H1 (cell line): Measurements from ENCODE around the gene DUSP1. TPM values are rescaled to one million over a fixed set of nuclear protein-coding genes. Genes with fewer than 3 reads are reported as not detected.

Source experiments
- CTCF ChIA-PET: fragments of 300-600 bp; sonication (Branson Sonifier 250); formaldehyde crosslinking; loops from one replicate; lab custom pipeline; 2021; ENCODE audit not compliant: partially characterized antibody; lab: Charles Lee
- POLR2A ChIA-PET: fragments of 300-600 bp; sonication (Branson Sonifier 250); formaldehyde crosslinking; loops from one replicate; lab custom pipeline; 2021; ENCODE audit warnings: inconsistent platforms; ENCODE audit not compliant: partially characterized antibody; lab: Charles Lee
- DNase-seq, 2 experiments: peaks; one replicate each; pipeline versions ENCODE4 v3.0.0 to v3.0.0-alpha.2; 2010 to 2022; ENCODE audit warnings: low spot score in 2 of 2, low read depth in 1 of 2, mixed read lengths in 1 of 2
- FAIRE-seq: peaks from 2 replicates; lab custom pipeline; 2011; peaks lifted over from hg19 to GRCh38; lab: Jason Lieb, UNC
- H2AFZ ChIP-seq: 2 replicates; pipeline ENCODE4 v1.8.1; 2012; ENCODE audit warnings: low read length, inconsistent platforms
- H2AK5ac ChIP-seq: 2 replicates; pipeline ENCODE4 v1.6.1; 2013; ENCODE audit warnings: low read depth, low read length
- H2BK120ac ChIP-seq: replicated peaks from 2 replicates; pipeline ENCODE3; 2013; ENCODE audit warnings: low read depth, low read length, inconsistent platforms
- H2BK12ac ChIP-seq: 2 replicates; pipeline ENCODE4 v1.6.1; 2013; ENCODE audit warnings: low read depth, low read length
- H2BK15ac ChIP-seq: 2 replicates; pipeline ENCODE4 v1.6.1; 2013; ENCODE audit warnings: low read length
- H2BK20ac ChIP-seq: 2 replicates; pipeline ENCODE4 v1.6.1; 2013; ENCODE audit warnings: low read length
- H2BK5ac ChIP-seq: 2 replicates; pipeline ENCODE4 v1.6.1; 2013; ENCODE audit warnings: low read depth, low read length
- H3K14ac ChIP-seq: 2 replicates; pipeline ENCODE4 v1.6.1; 2013; ENCODE audit warnings: inconsistent platforms; ENCODE audit not compliant: insufficient read length
- H3K18ac ChIP-seq: 2 replicates; pipeline ENCODE4 v1.6.1; 2013; ENCODE audit warnings: low read length; ENCODE audit errors: extremely low read depth
- H3K23ac ChIP-seq: 2 replicates; pipeline ENCODE4 v1.6.1; 2013; ENCODE audit warnings: inconsistent platforms; ENCODE audit not compliant: insufficient read length
- H3K23me2 ChIP-seq: 2 replicates; pipeline ENCODE4 v1.6.1; 2013; ENCODE audit warnings: low read depth, low read length
- H3K27ac ChIP-seq: 2 replicates; pipeline ENCODE4 v1.6.1; 2011; ENCODE audit warnings: low read depth, low read length, inconsistent platforms
- H3K27me3 ChIP-seq, 4 experiments: replicated peaks in 1 of 4; 1 replicate in 1 of 4; 2 replicates in 3 of 4; pipeline versions ENCODE4 v1.6.1 to v1.8.1; 2011 to 2013; ENCODE audit warnings: low read length in 3 of 4, mild to moderate bottlenecking in 3 of 4, inconsistent platforms in 2 of 4, mixed read lengths in 2 of 4, moderate library complexity in 1 of 4; ENCODE audit not compliant: control insufficient read depth in 3 of 4, insufficient read depth in 3 of 4; ENCODE audit errors: extremely low read depth in 1 of 4
- H3K36me3 ChIP-seq, 4 experiments: 2 replicates each; pipeline versions ENCODE4 v1.6.1 to v1.8.1; 2011 to 2013; ENCODE audit warnings: mild to moderate bottlenecking in 4 of 4, low read length in 3 of 4, moderate library complexity in 2 of 4, control low read depth in 1 of 4, inconsistent platforms in 1 of 4; ENCODE audit not compliant: insufficient read depth in 4 of 4, control insufficient read depth in 2 of 4
- H3K4ac ChIP-seq: replicated peaks from 2 replicates; pipeline ENCODE3; 2013; ENCODE audit warnings: low read length, low read depth, mixed read lengths, inconsistent platforms; ENCODE audit not compliant: insufficient read length
- H3K4me1 ChIP-seq, 4 experiments: replicated peaks in 1 of 4; 1 replicate in 1 of 4; 2 replicates in 3 of 4; pipeline versions ENCODE4 v1.6.1 to v1.8.1; 2011 to 2013; ENCODE audit warnings: low read length in 3 of 4, inconsistent platforms in 2 of 4, mixed read lengths in 1 of 4; ENCODE audit not compliant: insufficient read depth in 4 of 4, control insufficient read depth in 3 of 4
- H3K4me2 ChIP-seq, 2 experiments: 2 replicates each; pipeline versions ENCODE4 v1.6.1 to v1.8.1; 2011 to 2013; ENCODE audit warnings: low read depth in 2 of 2, low read length in 2 of 2, control low read depth in 1 of 2, inconsistent platforms in 1 of 2, mild to moderate bottlenecking in 1 of 2; ENCODE audit not compliant: insufficient read depth in 1 of 2
- H3K4me3 ChIP-seq, 4 experiments: fragments of 200-600, 300-600 bp in 1 of 4; sonication (generic), shearing (Covaris generic), sonication (Bioruptor Twin) in 1 of 4; 2 replicates each; pipeline versions ENCODE4 v1.5.1 to v1.8.1; 2011 to 2016; ENCODE audit warnings: low read length in 4 of 4, low read depth in 3 of 4, control low read depth in 2 of 4, inconsistent platforms in 2 of 4, mild to moderate bottlenecking in 2 of 4, mixed read lengths in 1 of 4, moderate library complexity in 1 of 4; ENCODE audit not compliant: insufficient read depth in 2 of 4; ENCODE audit errors: extremely low read depth in 1 of 4
- H3K56ac ChIP-seq: replicated peaks from 2 replicates; pipeline ENCODE3; 2013; ENCODE audit warnings: low read depth, mild to moderate bottlenecking, mixed read lengths, low read length, inconsistent platforms; ENCODE audit not compliant: insufficient read length
- H3K79me1 ChIP-seq: 2 replicates; pipeline ENCODE4 v1.6.1; 2013; ENCODE audit warnings: low read depth, low read length, control low read depth
- H3K79me2 ChIP-seq, 2 experiments: 2 replicates each; pipeline versions ENCODE4 v1.6.1 to v1.8.1; 2012 to 2013; ENCODE audit warnings: low read length in 2 of 2, mild to moderate bottlenecking in 2 of 2, inconsistent platforms in 1 of 2; ENCODE audit not compliant: insufficient read depth in 2 of 2, control insufficient read depth in 1 of 2
- H3K9ac ChIP-seq, 4 experiments: replicated peaks in 1 of 4; 1 replicate in 1 of 4; 2 replicates in 3 of 4; pipeline versions ENCODE4 v1.6.1 to v1.8.1; 2011 to 2013; ENCODE audit warnings: low read depth in 3 of 4, low read length in 3 of 4, control low read depth in 2 of 4, mild to moderate bottlenecking in 2 of 4, moderate library complexity in 2 of 4, inconsistent platforms in 1 of 4; ENCODE audit errors: extremely low read depth in 1 of 4
- H3K9me3 ChIP-seq, 2 experiments: 2 replicates each; pipeline versions ENCODE4 v1.6.1 to v1.8.1; 2012 to 2013; ENCODE audit warnings: mild to moderate bottlenecking in 2 of 2, moderate library complexity in 2 of 2, control low read depth in 1 of 2, inconsistent platforms in 1 of 2, low read depth in 1 of 2, low read length in 1 of 2, mixed read lengths in 1 of 2; ENCODE audit not compliant: insufficient read depth in 2 of 2
- H4K20me1 ChIP-seq, 2 experiments: replicated peaks in 1 of 2; 2 replicates each; pipeline versions ENCODE3 to v1.8.1; 2011 to 2013; ENCODE audit warnings: inconsistent platforms in 2 of 2, low read length in 2 of 2, mild to moderate bottlenecking in 1 of 2; ENCODE audit not compliant: insufficient read depth in 2 of 2, control insufficient read depth in 1 of 2
- H4K5ac ChIP-seq: 2 replicates; pipeline ENCODE4 v1.6.1; 2013; ENCODE audit warnings: low read length, low read depth, mixed read lengths, inconsistent platforms; ENCODE audit not compliant: insufficient read length
- H4K8ac ChIP-seq: 2 replicates; pipeline ENCODE4 v1.8.0; 2013; ENCODE audit warnings: mild to moderate bottlenecking, moderate library complexity, low read length, inconsistent platforms; ENCODE audit not compliant: insufficient read depth; ENCODE audit errors: extremely low read depth
- H4K91ac ChIP-seq: replicated peaks from 2 replicates; pipeline ENCODE3; 2013; ENCODE audit warnings: low read length, mixed read lengths, inconsistent platforms; ENCODE audit not compliant: insufficient read length
- CBX5 ChIP-seq: fragments of 300-800, 300-1000 bp; sonication (generic); IDR thresholded peaks from 2 replicates; pipeline ENCODE4 v1.7.1; 2016; ENCODE audit warnings: antibody characterized with exemption, low read length, low read depth
- CBX8 ChIP-seq: fragments of 300-800, 300-1000 bp; sonication (generic); IDR thresholded peaks from 2 replicates; pipeline ENCODE4 v1.7.1; 2016; ENCODE audit warnings: low read depth, low read length, borderline replicate concordance
- CREB1 ChIP-seq: IDR thresholded peaks from 2 replicates; pipeline ENCODE4 v1.6.1; 2012; ENCODE audit warnings: inconsistent platforms
- CTBP2 ChIP-seq: IDR thresholded peaks from 2 replicates; pipeline ENCODE4 v1.7.0; 2011; ENCODE audit warnings: borderline replicate concordance, mild to moderate bottlenecking, moderate library complexity, mixed read lengths, low read length; ENCODE audit not compliant: insufficient read depth, insufficient read length
- HDAC2 ChIP-seq, 2 experiments: fragments of 300-600 bp in 1 of 2; sonication (generic) in 1 of 2; IDR thresholded peaks; 2 replicates each; pipeline ENCODE4 v1.6.1; 2011 to 2012; ENCODE audit warnings: low read depth in 2 of 2, low read length in 2 of 2, mild to moderate bottlenecking in 2 of 2, moderate library complexity in 2 of 2, borderline replicate concordance in 1 of 2, inconsistent platforms in 1 of 2
- JUN ChIP-seq: IDR thresholded peaks from 2 replicates; pipeline ENCODE4 v1.6.1; 2011; ENCODE audit warnings: low read depth, mild to moderate bottlenecking, improper control_type of control experiment, low read length
- MAFK ChIP-seq: IDR thresholded peaks from 2 replicates; pipeline ENCODE4 v1.6.1; 2012; ENCODE audit warnings: low read depth, mild to moderate bottlenecking, improper control_type of control experiment, low read length
- POLR2AphosphoS5 ChIP-seq: IDR thresholded peaks from 2 replicates; pipeline ENCODE4 v1.6.1; 2011; ENCODE audit warnings: low read depth, low read length
- RAD21 ChIP-seq, 2 experiments: IDR thresholded peaks in 1 of 2; conservative IDR thresholded peaks in 1 of 2; 2 replicates each; pipeline ENCODE4 v1.6.1; 2011; ENCODE audit warnings: low read depth in 2 of 2, low read length in 2 of 2, improper control_type of control experiment in 1 of 2, inconsistent platforms in 1 of 2, mild to moderate bottlenecking in 1 of 2, moderate library complexity in 1 of 2
- RFX5 ChIP-seq: IDR thresholded peaks from 2 replicates; pipeline ENCODE4 v1.6.1; 2011; ENCODE audit warnings: low read depth, low read length, improper control_type of control experiment, borderline replicate concordance
- SIN3A ChIP-seq, 2 experiments: IDR thresholded peaks in 1 of 2; conservative IDR thresholded peaks in 1 of 2; 2 replicates each; pipeline ENCODE4 v1.6.1; 2011 to 2012; ENCODE audit warnings: low read length in 2 of 2, improper control_type of control experiment in 1 of 2, low read depth in 1 of 2, mild to moderate bottlenecking in 1 of 2
- SUZ12 ChIP-seq: fragments of 200-600 bp; sonication (generic); IDR thresholded peaks from 2 replicates; pipeline ENCODE4 v1.6.1; 2012; ENCODE audit warnings: mild to moderate bottlenecking, inconsistent platforms, low read length, moderate library complexity, mixed read lengths
- WGBS, 2 experiments: shearing (Covaris generic) in 1 of 2; methylation state at CpG; one replicate each; pipeline versions ENCODE4 v1.1.6 to v1.1.7; 2013 to 2015; ENCODE audit warnings: low lambda C conversion rate in 2 of 2, mixed read lengths in 2 of 2, inconsistent platforms in 1 of 2, low coverage in 1 of 2, missing lambda C conversion rate in 1 of 2; ENCODE audit not compliant: insufficient replicate concordance in 2 of 2, insufficient coverage in 1 of 2, insufficient read length in 1 of 2; ENCODE audit errors: extremely low coverage in 1 of 2, missing lambda C conversion rate in 1 of 2; 5-methylcytosine and 5-hydroxymethylcytosine counted together
- polyA plus RNA-seq, 7 experiments: library from polyadenylated mRNA; depleted of rRNA in 3 of 7; stranded (reverse) in 5 of 7; unstranded in 2 of 7; fragments of >200 nt in 5 of 7; fragments of 200-250 nt in 2 of 7; gene quantifications; 1 replicate in 5 of 7; 2 replicates in 1 of 7; 4 replicates in 1 of 7; pipeline versions ENCODE4 v1.2.1 to v1.2.3, GENCODE V29; 2011 to 2013; ENCODE audit warnings: missing spikeins in 2 of 7, mixed read lengths in 2 of 7
- total RNA-seq: library from RNA; stranded (reverse); fragmentation: NEBNext Ultra II Directional; extraction: Animal tissue kit (Norgen Biotek cat#: 25700); gene quantifications from 2 replicates; pipeline ENCODE4 v1.2.1, GENCODE V29; 2021

DUSP1 gene
- total and polyA plus RNA-seq, 2 of the 8 experiments (the other 6 are each of a cell fraction or from before 2014, with no cell fraction given), result 6.5 to 11.7 TPM

- no peak for FAIRE-seq
- no peak overlapping the region for H3K27ac ChIP-seq
- TF ChIP-seq HDAC2 (IDR thresholded peaks at IDR 0.05; ENCODE audit: borderline replicate concordance in 1 of 2, low read depth in 2 of 2, low read length in 2 of 2) (no peak), RAD21 (IDR thresholded peaks at IDR 0.05 in 1 of 2, conservative IDR thresholded peaks at IDR 0.05 in 1 of 2; ENCODE audit: low read depth in 2 of 2, low read length in 2 of 2) (no peak), CBX8 (no peak), JUN (no peak), CTBP2 (no peak), CBX5 (no peak), SUZ12 (no peak), RFX5 (no peak), SIN3A (conservative IDR thresholded peaks at IDR 0.05 in 1 of 2, IDR thresholded peaks at IDR 0.05 in 1 of 2; ENCODE audit: low read depth in 1 of 2, low read length in 2 of 2) (no peak), POLR2AphosphoS5 (no peak), CREB1 (no peak), MAFK (no peak)
Observed at GRCh38 chr5:172756764-172757393, 14.1 kb downstream of the DUSP1 start.

More at GRCh38 chr5:172756764-172757393, 14.1 kb downstream of the DUSP1 start:
- Histone ChIP-seq H2BK15ac (0 out of 2 replicates have a peak overlapping the region, but pooled peaks have one; percentile 63), H3K23me2 (peaks cover 4% of the 10 kb centered on the region; the same call in 1 of the 2 replicates), H3K56ac (no peak overlapping the region), H3K27me3 (peaks cover 0 to 10% (median 0%) of the 10 kb centered on the region in 4 experiments; a peak in 2 of 7 replicates), H3K79me1 (no peaks in the 10 kb centered on the region), H3K23ac (no peak overlapping the region), H2AK5ac (0 out of 2 replicates have a peak overlapping the region, but pooled peaks have one; percentile 65), H2BK12ac (no peak overlapping the region; the same call in 1 of the 2 replicates), H3K4me3 (no peak overlapping the region), H3K36me3 (no peaks in the 10 kb centered on the region), H3K14ac (no peak overlapping the region), H3K79me2 (no peaks in the 10 kb centered on the region), H2BK5ac (no peak overlapping the region), H2BK20ac (no peak overlapping the region), H3K4ac (no peak overlapping the region), H3K9me3 (no peaks in the 10 kb centered on the region), H4K5ac (no peak overlapping the region), H3K4me1 (peaks cover 0 to 6% (median 1%) of the 10 kb centered on the region in 4 experiments; a peak in 1 of 7 replicates), H2BK120ac (no peak overlapping the region), H4K91ac (no peak overlapping the region), H4K8ac (no peak overlapping the region), H3K4me2 (no peak overlapping the region), H4K20me1 (no peaks in the 10 kb centered on the region), H3K9ac (no peak overlapping the region), H3K18ac (no peak overlapping the region), H2AFZ (no peak overlapping the region)
- ChIA-PET CTCF (interaction anchor here (1.2 to 2.0 kb wide), 2 partner anchors 10 to 15 kb away, joined by 3 to 7 read pairs; no protein-coding TSS in a partner anchor), POLR2A (interaction anchor here (5.7 kb wide), 1 partner anchor 13 kb away, joined by 45 read pairs; the partner anchor contains the start of gene DUSP1)
- no peak for DNase-seq
- WGBS, 2 experiments, result 86% methylated on average over 10 of the region's 10 CpGs; no CpG with 5 or more reads in 1 of the 2 experiments
